ENCODE data around the gene ITGA6. TPM values are rescaled to one million over a fixed set of nuclear protein-coding genes. Genes with fewer than 3 reads are reported as not detected.
A peak's percentile ranks its signal among the peaks of the same experiment; 100 is the strongest.

ITGA6 gene
- total and polyA plus RNA-seq, 2 experiments from 2014 or later = 32.9 to 124 TPM

GRCh38 chr2:172516299-172516698 is 88.9 kb downstream of the ITGA6 start (continued):
- TF ChIP-seq REST (IDR thresholded peaks at IDR 0.05; ENCODE audit: unreplicated experiment) (no peak), CTCF (conservative IDR thresholded peaks at IDR 0.05; ENCODE audit: low read depth in 2 of 2) (no peak), ZNF331 (CRISPR knock-in tag; IDR thresholded peaks at IDR 0.05; ENCODE audit: low read depth) (no peak), ZNF114 (CRISPR knock-in tag; IDR thresholded peaks at IDR 0.05) (no peak), NANOG (IDR thresholded peaks at IDR 0.05; ENCODE audit: borderline replicate concordance) (no peak)

- Mint-ChIP-seq H3K36me3 (ENCODE audit: low read depth) (peaks cover 47% of the 10 kb centered on the region), H3K27me3 (ENCODE audit: insufficient read depth, low read depth, poor library complexity) (peaks cover 4% of the 10 kb centered on the region), H3K4me3 (no peak overlapping the region), H3K27ac (no peak overlapping the region), H3K4me1 (no peaks in the 10 kb centered on the region), H3K9me3 (peaks cover 56% of the 10 kb centered on the region)
- H3K9me2 ChIP-seq (ENCODE audit: insufficient read depth) = peaks cover 7% of the 10 kb centered on the region; the same call in 1 of the 2 replicates
- no peaks in the 10 kb centered on the region for H3F3A ChIP-seq (replicated peaks; ENCODE audit: low read depth)
- H3K4me3 ChIP-seq = no peak overlapping the region
- H3K4me2 ChIP-seq = no peak overlapping the region
- H3K4me1 ChIP-seq (ENCODE audit: insufficient read depth) = no peaks in the 10 kb centered on the region
- no peak for ATAC-seq
- H3K27ac ChIP-seq (ENCODE audit: low read depth) = no peak overlapping the region
- H3K79me2 ChIP-seq (replicated peaks; ENCODE audit: insufficient read depth) = no peaks in the 10 kb centered on the region
- DNase-seq (ENCODE audit: low spot score) = no peak
- H4K20me1 ChIP-seq (replicated peaks; ENCODE audit: insufficient read depth) = no peaks in the 10 kb centered on the region
- H3K27me3 ChIP-seq (ENCODE audit: insufficient read depth) = no peaks in the 10 kb centered on the region
- H3K36me3 ChIP-seq (ENCODE audit: insufficient read depth) = no peaks in the 10 kb centered on the region; the same call in 1 of the 2 replicates
- TF ChIP-seq POLR2AphosphoS5 (IDR thresholded peaks at IDR 0.05; ENCODE audit: low read depth) (no peak), STAT1 (IDR thresholded peaks at IDR 0.05; ENCODE audit: unreplicated experiment) (no peak), ZNF114 (CRISPR knock-in tag; IDR thresholded peaks at IDR 0.05) (no peak)
- H2AFZ ChIP-seq = no peak overlapping the region
Measured at GRCh38 chr2:172518995-172519394, 91.6 kb downstream of the ITGA6 start.

- Histone ChIP-seq H4K20me1 (replicated peaks; ENCODE audit: insufficient read depth) (no peaks in the 10 kb centered on the region), H3K4me1 (ENCODE audit: insufficient read depth) (no peaks in the 10 kb centered on the region), H3K36me3 (ENCODE audit: insufficient read depth) (peaks cover 14% of the 10 kb centered on the region), H3K4me3 (no peak overlapping the region), H3K27ac (ENCODE audit: low read depth) (no peak overlapping the region), H3K9me2 (ENCODE audit: insufficient read depth) (peaks cover 7% of the 10 kb centered on the region; the same call in 1 of the 2 replicates), H3F3A (replicated peaks; ENCODE audit: low read depth) (no peaks in the 10 kb centered on the region), H3K4me2 (no peak overlapping the region), H3K27me3 (ENCODE audit: insufficient read depth) (no peaks in the 10 kb centered on the region), H3K79me2 (replicated peaks; ENCODE audit: insufficient read depth) (no peaks in the 10 kb centered on the region), H2AFZ (no peak overlapping the region)
- Mint-ChIP-seq H3K36me3 (ENCODE audit: low read depth) (peaks cover 68% of the 10 kb centered on the region), H3K27ac (no peak overlapping the region), H3K4me3 (no peak overlapping the region), H3K9me3 (peaks cover 88% of the 10 kb centered on the region), H3K4me1 (no peaks in the 10 kb centered on the region), H3K27me3 (ENCODE audit: insufficient read depth, low read depth, poor library complexity) (peaks cover 4% of the 10 kb centered on the region)
- ATAC-seq = no peak
- peak; percentile 40 for DNase-seq (ENCODE audit: low spot score)
- no peak for TF ChIP-seq EZH2phosphoT487 (IDR thresholded peaks at IDR 0.05; ENCODE audit: unreplicated experiment)
- no peak for TF ChIP-seq STAT1 (IDR thresholded peaks at IDR 0.05; ENCODE audit: unreplicated experiment)
- TF ChIP-seq ZNF114 (CRISPR knock-in tag; IDR thresholded peaks at IDR 0.05) = no peak
- TF ChIP-seq ZNF331 (CRISPR knock-in tag; IDR thresholded peaks at IDR 0.05; ENCODE audit: low read depth) = no peak
- no peak for TF ChIP-seq ZNF462 (CRISPR knock-in tag; IDR thresholded peaks at IDR 0.05)
Measured at GRCh38 chr2:172525601-172526000, 98.2 kb downstream of the ITGA6 start.

All from GM23338 (cell line).